Hematopoietic multipotent progenitor cell treated with erythropoietin and hydrocortisone succinate and interleukin-3 and kit ligand, for 4 days (in vitro differentiated cells): Measurements from ENCODE around the gene EXOC2.
A peak's percentile ranks its signal among the peaks of the same experiment; 100 is the strongest.

ENCODE experiments used
- DNase-seq: peaks from one replicate; pipeline ENCODE4 v3.0.0-alpha.2; 2015

The EXOC2 gene

GRCh38 chr6:441126-441920 is 251.6 kb downstream of the EXOC2 start:
- no peak for DNase-seq

GRCh38 chr6:439641-440167 is 253.2 kb downstream of the EXOC2 start:
- no peak for DNase-seq

- DNase-seq = no peak
Observed at GRCh38 chr6:438634-439170, 254.2 kb downstream of the EXOC2 start.

- DNase-seq = no peak
Observed at GRCh38 chr6:437037-437392, 255.9 kb downstream of the EXOC2 start.

GRCh38 chr6:436308-437036 is 256.5 kb downstream of the EXOC2 start:
- DNase-seq = peak; percentile 12

GRCh38 chr6:435441-436307 is 257.3 kb downstream of the EXOC2 start:
- DNase-seq = no peak
